Measurements from ENCODE around the gene ITCH.

The ITCH gene

DNA sequence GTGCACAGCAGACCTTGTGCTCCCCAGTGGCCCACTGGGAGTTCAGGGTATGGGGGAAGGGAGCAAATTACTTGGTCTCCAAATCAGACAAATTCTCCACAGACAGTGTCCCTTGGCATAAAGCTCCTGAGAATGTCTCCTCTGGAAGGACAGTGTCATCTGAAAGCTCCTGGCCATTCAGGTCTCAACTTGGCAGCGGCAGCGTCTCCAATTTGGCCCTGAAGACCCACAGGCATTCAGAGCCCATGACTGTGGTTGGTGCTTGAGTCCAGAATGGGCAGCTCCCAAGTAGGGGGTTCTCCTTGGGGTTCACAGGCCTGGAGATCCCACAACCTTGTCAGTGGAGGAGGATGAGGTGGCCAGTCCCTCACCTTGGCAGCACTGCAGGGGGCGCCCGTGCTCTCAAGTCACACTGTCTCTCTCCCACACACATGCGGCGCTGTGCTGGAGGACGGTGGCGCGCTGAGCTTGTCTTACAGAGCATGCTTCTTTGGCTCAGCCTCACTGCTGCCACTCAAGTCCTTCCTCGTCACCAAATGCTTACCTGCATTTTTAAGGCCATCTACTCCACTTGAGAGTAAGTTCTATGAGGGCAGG, 173.8 kb downstream of the ITCH start:
- DNase-seq: no peak

DNA sequence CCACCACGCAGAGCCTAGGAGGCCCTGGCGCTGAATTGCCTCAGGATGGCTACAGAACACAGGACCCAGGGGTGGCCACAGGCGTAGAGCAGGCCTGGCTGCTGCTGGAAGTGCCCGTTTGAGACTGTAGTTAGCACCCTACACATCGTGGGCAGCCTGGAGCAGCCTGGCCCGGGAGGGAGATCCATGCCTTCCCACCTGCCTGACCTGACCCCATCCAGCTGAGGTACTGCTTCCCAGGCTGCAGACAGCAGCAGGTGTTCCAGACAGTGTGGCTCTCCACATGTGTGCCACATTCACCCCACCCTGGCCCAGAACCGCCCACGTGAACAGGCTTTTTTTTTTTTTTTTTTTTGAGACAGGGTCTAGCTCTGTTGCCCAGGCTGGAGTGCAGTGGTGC, 174.6 kb downstream of the ITCH start:
- DNase-seq: no peak

- DNase-seq: peak; percentile 54
These were observed 175.6 kb downstream of the ITCH start for GRCh38 chr20:34538671-34539123.

- DNase-seq: no peak
These were observed 176.7 kb downstream of the ITCH start for GRCh38 chr20:34539756-34540155.

GRCh38 chr20:34540596-34541263, 177.7 kb downstream of the ITCH start:
- DNase-seq: no peak

- DNase-seq: no peak
These were observed 178.3 kb downstream of the ITCH start for GRCh38 chr20:34541264-34541901.

DNA sequence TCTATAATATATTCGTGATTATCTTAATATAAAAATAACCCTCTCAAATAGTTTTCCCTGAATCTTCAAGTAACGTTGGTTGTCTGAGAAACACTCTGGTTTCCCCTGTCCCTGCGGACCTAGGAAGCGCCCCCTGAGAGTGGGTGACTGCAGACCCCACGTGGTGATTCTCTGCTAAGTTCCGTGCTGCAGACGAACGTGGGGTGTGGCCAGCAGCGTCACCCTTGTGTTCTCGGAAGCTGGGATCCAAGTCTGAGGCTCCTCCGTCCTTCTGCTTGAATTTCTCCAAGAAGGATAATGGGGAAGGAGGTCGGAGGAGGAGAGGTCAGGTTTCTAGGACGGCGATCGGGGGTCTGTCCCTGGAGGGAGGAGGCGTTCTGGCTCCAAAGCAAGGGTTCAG, 178.8 kb downstream of the ITCH start:
- DNase-seq: no peak

GRCh38 chr20:34542439-34542838, 179.4 kb downstream of the ITCH start:
- DNase-seq: no peak

GRCh38 chr20:34543463-34544056, 180.5 kb downstream of the ITCH start:
- DNase-seq: no peak

GRCh38 chr20:34544109-34544796, 181.2 kb downstream of the ITCH start:
- DNase-seq: no peak

- peak; percentile 85 for DNase-seq
These were observed 183.7 kb downstream of the ITCH start for GRCh38 chr20:34546751-34547181.

DNA sequence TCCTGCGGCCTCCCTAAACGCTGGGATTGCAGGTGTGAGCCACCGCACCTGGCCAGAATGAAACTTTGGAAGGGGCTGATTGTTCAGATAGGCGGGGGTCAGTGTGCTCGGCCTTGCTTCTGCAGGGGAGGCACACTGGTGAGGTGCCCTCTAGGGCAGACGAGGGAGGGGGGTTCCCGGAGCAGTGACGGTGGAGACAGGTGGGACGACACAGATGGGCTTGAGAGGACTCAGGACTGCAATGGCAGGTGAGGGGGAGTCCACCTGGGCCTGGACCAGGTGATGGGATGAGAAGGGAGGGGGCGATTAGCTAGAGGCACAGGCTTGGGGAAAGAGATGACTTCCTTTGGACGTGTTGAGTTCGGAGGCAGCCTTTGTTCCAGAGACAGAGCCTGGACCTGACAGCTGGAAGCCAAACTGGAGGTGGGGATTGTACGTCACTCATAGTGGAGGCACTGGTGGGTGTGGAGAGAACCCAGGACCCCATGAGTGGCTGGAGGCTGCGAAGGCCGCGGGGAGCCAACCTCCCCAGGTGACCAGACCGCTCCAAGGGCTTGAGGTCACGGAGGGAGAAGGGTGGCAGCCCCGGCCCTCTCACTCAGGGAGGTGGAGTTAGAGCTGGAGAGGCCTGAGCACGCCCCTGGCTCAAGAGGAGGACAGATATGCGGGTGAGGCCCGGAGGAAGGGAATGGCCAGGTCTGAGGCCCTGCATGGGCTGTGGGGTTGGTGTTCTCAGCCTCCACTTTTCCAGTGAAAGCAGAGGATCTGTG, 185.0 kb downstream of the ITCH start:
- no peak for DNase-seq

GRCh38 chr20:34549291-34549928, 186.3 kb downstream of the ITCH start:
- peak; percentile 33 for DNase-seq

DNA sequence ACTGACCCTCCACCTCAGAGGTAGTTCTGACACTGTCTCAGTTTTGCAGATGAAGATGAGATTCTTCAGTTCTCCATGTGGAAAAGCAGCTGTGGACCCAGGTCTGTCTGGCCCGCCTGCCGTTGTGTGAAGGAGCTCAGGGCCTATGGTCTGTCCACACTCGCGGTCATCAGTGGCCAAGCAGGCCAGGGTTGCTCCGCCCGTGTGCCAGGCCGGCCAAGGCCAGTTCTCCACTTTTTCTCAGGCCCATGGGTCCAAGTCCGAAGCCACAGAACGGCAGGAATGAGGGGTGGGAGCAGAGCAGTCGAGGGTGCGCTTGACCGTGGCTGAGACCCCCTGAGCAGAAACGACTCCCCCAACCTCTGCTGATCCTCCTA, 186.8 kb downstream of the ITCH start:
- no peak for DNase-seq

- DNase-seq: no peak
These were observed 189.5 kb downstream of the ITCH start for GRCh38 chr20:34552569-34552968.

DNA sequence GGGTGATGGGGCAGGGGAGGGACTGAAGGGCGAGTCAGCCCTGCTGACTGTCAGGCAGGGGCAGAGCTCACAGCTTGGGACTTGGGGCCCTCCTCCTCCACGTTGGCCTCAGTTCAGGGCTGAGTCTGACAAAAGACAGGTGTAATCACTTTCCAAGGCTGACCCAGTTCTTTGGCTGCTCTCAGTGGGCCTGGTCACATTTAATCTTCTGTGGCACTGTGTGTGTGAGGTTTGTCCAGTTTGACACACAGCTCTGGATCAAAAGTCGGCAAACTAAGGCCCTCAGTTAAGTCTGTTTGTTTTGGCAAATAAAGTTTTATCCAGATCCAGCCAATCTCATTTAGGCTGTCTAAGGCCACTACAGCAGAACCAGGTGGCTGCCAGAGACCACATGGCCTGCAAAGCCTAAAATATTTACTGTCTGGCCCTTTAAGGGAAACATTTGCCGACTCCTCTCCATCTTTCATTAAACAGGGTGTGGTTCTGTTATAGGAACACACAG, 190.3 kb downstream of the ITCH start:
- DNase-seq: no peak

DNA sequence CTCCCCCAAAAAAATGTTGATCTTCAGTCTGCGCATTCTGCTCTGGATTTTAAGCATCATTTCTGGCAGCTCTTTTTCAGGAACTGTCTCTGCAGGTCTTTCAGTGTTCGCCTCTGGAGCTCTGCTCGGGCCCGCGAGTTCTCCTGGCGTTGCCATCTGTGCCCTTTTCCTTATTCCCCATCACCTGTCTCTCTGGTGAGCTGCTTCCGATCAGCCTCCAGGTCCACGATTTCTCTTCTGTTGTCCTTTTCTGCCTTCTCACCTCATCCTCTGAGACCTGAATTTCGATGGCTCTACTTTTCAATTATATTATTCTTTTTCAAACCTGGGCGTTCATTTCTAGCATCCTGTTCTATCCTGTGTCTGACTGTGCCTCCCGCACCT, 194.9 kb downstream of the ITCH start:
- DNase-seq: peak; percentile 46

DNA sequence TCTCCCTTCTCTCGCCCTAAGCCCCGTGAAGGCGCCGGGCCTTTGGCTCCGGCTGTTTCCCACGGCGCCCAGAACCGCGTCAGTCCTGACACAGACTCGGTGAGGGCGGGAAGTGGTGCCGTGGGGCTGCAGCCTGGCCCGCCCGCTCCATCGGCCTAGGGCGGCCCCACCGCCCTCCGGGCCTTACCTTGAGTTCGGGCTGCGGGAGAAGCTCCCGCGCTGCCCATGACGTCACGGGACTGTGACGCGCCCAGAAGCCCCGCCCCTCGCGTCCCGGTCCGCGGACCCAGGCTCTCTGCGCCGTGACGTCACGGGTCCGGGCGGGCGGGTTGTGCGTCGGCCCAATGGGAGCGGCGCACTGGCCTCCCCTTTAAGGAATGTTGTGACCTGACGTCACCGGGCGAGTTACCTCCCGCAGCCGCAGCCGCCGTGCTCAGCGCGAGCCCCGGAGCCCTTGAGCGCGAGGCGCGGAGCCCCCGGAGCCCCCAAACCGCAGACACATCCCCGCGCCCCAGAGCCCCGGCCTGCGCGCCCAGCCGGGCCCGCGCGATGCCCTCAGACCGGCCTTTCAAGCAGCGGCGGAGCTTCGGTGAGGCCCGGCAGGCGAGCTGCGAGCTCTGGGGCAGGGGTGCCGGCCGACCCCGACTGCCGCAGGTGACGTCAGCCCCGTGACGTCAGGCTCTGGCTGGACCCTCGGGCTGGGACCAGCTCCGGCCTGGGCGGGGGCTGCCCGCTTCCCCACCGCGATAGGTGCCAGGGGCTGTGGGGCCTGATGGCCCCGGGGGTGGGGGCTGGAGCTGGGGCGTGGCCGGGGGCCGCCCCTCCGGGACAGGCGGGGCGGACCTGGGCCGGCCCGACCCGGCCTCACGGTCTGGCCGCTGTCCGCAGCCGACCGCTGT, 195.5 kb downstream of the ITCH start, which contains the start of gene MAP1LC3A:
Gene MAP1LC3A (plus strand): TSS at position 399 of the 899 bp plus-strand sequence. CDS start 151 bp downstream, at position 550.
- DNase-seq: peak; percentile 91

DNA sequence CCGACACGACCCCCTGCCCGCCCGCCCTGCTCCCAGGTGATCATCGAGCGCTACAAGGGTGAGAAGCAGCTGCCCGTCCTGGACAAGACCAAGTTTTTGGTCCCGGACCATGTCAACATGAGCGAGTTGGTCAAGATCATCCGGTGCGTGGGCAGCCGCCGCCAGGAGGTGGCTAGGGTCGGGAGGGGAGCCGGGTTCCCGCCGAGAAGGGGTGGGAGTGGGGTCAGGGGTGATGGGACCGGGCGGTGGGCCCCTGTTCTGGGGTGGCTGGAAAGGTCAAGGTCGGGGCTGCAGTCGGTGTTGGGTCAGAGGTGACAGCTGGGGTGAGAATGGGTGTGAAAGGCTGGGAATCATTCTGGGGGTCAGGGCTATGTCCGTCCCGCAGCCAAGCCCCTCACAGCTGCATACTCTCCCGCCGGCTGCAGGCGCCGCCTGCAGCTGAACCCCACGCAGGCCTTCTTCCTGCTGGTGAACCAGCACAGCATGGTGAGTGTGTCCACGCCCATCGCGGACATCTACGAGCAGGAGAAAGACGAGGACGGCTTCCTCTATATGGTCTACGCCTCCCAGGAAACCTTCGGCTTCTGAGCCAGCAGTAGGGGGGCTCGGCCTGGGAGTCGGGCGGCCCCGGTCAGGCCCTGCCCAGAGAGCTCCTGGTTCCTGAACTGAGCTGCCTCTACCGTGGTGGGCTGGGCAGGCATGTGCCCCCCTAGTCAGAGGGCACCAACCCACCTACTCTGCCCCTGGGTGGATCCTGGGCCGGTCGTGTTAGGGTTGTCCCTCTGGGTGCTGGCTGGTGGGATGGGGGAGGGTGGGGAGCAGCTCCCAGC, 196.5 kb downstream of the ITCH start:
- DNase-seq: no peak

DNA sequence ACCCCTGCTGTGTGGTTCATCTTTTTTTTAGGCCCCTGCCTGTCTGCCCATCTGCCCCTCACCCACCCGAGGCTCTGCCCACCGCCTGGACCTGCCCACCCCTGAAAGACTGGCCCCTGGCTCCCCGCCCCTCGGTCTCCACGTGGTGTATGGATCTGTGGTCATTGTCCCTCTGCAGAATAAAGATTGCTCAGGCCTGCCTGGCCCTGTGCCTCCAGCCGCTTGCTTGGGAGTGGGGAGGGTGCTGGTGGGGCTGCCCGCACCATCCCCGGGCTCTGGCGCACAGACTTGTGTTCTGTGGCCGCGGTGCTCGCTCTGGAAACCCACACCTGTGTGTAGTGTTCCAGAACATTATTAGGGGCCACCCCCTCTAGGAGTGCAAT, 197.1 kb downstream of the ITCH start:
- DNase-seq: no peak
